HG03439 (cell line): ENCODE data around the gene SUPT6H.
"Not testable (repeated sequence)": the region's sequence is repeated elsewhere in the genome, so short reads cannot be mapped to it uniquely, and the experiment has no call there.

Experiments
- ATAC-seq: cut with Tn5 transposase; IDR thresholded peaks from one replicate; pipeline ENCODE4 v1.9.1; 2021; ENCODE audit warnings: mild to moderate bottlenecking, moderate library complexity; ENCODE audit not compliant: unreplicated experiment

The SUPT6H gene

DNA sequence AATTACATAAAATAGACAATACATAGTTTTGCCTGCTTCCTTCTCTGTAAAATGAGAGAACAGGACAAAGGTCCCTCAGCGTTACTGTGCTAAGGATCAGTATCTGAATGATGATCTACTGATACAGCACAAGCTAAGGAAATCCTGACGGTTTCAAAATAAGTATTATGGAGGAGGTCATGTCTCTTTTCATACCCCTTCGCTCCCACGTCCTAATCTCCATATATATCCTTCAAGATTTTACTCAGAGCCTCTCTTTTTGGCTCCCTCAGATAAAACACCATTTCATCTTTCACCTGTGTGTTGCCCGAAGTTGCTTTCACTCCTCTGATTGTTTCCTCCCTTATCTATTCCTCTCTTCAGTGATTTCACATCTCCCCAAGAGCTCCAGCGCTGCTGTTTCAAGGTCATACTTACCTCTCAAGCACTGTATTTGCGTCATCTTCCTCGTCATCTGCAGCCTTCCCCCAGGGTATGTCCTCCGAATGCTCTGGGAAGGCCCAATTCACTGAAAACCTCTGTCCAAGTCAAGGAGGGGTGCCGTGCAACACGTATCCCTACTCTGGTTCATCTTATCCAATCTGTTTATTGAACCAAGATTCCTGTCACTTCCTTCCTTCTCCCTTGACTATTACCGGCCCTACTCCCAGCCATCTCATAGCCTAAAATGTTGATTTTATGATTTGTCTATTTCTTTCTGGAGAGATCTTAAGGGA lies 15.8 kb upstream of the SUPT6H start:
- ATAC-seq, result no peak

DNA sequence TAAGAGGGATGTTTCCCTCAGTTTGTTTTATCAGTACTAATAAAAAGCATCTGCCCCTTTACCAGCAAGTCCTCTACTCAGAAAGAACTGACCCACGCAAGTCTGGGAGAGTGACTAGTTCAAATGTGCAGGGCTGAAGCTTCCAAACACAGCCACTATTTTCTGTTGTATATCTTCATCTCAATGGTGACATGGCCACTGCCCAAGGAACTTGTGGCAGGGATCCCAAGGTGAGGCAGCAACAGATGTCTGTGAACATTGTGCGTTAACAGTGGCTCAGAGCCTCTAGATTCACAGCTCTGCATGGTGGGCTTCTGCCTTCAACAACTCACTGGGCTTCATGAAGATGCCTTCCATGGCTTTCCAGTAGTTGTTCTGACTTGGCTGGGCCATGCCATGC lies 13.3 kb upstream of the SUPT6H start:
- ATAC-seq, result no peak

DNA sequence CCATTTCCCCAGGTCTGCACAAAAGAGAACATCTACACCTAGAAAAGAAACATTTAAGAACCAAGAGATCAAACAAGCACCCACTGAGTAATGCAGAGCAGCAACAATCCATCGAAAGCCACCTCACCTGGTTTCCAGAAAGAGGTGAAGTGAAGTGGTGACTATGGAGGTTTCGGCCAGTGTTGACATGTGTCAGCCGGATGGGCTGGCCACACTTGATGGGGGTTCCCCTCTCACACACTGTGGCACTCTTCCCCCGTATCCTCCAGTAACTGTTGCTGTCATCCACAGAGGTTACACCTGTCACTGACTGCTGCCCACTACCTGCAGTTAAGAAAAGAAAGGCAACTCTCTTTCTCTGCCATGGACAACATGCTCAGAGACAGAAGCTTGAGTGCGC lies 6.8 kb upstream of the SUPT6H start:
- no peak for ATAC-seq

DNA sequence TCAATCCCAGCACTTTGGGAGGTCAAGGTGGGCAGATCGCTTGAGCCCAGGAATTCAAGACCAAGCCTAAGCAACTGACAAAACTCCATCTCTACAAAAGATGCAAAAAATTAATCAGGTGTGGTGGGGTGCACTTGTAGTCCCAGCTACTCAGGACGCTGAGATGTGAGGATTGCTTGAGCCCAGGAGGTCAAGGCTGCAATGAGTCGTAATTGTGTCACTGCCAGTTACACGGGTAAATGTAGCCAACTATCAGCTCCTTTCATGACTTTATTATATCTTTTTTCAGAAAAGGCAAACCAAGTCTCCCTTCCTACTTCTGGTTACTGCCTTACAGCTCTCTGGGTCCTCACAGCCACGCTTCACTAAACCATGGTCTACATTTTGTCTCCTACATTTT lies 4.2 kb upstream of the SUPT6H start:
- no peak for ATAC-seq

DNA sequence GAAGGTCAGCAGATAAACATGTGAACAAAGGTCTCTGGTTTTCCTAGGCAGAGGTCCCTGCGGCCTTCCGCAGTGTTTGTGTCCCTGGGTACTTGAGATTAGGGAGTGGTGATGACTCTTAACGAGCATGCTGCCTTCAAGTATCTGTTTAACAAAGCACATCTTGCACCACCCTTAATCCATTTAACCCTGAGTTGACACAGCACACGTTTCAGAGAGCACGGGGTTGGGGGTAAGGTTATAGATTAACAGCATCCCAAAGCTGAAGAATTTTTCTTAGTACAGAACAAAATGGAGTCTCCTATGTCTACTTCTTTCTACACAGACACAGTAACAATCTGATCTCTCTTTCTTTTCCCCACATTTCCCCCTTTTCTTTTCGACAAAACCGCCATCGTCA lies 3.7 kb upstream of the SUPT6H start:
- not testable (repeated sequence) for ATAC-seq

DNA sequence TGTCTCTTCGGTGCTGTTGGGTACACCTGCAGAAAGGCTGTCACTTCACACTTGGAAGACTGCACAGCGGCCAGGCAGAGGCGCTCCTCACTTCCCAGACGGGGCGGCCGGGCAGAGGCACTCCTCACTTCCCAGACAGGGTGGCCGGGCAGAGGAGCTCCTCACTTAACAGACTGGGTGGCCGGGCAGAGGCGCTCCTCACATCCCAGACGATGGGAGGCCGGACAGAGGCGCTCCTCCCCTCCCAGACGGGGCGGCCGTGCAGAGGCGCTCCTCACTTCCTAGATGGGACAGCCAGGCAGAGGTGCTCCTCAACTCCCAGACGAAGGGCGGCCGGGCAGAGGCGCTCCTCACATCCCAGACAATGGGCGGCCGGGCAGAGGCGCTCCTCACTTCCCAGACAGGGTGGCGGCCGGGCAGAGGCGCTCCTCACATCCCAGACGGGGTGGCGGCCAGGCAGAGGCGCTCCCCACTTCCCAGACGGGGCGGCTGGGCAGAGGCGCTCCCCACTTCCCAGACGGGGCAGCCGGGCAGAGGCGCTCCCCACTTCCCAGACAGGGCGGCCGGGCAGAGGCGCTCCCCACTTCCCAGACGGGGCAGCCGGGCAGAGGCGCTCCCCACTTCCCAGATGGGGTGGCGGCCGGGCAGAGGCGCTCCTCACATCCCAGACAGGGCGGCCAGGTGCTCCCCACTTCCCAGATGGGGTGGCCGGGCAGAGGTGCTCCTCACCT lies 3.1 kb upstream of the SUPT6H start:
- ATAC-seq, result not testable (repeated sequence)

DNA sequence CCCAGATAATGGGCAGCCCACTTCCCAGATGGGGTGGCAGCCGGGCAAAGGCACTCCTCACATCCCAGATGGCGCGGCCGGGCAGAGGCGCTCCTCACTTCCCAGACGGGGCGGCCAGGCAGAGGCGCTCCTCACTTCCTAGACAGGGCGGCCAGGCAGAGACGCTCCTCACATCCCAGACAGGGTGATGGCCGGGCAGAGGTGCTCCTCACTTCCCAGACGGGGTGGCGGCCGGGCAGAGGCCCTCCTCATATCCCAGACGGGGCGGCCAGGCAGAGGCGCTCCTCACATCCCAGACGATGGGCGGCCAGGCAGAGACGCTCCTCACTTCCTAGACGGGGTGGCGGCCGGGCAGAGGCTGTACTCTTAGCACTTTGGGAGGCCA lies 2.5 kb upstream of the SUPT6H start:
- ATAC-seq, result not testable (repeated sequence)

DNA sequence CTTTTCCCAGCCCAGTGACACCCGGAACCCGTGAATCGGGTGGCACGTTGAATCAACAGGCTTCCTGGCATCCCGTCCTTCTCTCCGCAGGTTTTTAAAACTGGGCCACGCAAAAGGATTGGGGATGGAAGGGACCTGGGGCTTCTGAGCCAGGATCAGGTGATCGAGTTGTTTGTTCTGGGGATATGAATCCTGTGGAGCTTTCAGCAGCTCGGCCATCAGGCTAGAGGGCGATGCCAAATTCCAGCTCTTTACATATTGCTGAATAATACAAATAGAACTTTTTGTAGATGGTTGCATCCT lies 473 bp downstream of the SUPT6H start:
- no peak for ATAC-seq

DNA sequence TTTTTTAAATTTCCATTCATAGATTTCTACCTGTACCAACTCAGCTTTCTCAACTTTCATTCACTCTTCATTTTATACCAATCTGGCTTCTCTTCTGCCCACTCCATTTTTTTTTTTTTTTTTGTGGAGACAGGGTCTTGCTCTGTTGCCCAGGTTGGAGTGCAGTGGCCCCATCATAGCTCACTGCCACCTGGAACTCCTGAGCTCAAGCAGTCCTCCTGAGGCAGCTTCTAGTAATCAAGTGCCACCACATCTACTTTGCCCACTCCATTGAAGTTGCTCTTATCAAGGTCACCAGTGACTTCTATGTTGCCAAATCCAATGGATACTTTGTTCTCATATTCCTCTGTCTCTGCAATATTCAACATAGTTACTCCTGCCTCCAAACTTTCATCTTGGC lies 1.7 kb downstream of the SUPT6H start:
- ATAC-seq, result no peak

DNA sequence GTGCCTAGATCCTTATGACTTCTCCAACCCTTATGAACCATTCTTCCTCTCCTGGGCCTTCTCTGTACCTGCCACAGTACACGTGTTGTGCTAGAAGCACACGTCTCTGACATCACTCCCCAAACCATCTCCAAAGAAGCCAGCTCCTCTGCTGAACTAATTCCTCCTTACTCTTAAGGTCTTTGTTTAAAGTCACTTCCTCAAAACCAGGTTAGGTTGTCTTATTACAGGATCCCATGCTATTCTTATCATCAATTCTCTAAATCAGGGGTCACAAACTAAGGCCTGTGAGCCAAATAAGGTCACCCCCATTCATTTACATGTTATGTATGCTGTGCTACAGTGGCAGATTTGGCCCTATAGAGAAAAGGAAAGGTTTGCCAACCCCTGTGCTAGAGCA lies 4.0 kb downstream of the SUPT6H start:
- no peak for ATAC-seq

DNA sequence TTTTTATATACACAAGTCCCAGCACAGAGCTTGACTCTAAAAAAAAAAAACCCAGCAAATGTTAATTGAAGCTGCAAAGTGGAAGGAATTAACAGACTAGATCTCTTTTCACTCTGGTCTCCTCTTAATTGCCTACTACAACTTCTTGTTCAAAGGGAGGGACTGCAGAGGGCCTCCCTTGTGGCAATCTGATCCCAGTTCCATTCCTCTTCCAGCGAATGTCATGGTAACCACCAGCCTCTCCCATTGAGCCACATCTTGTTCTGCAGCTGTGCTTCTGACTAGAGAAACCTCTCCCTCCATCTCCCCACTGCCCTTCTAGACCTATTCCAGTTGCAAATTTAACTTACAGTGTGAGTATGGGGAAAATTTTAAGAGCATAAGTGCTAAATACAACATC lies 5.9 kb downstream of the SUPT6H start:
- no peak for ATAC-seq

DNA sequence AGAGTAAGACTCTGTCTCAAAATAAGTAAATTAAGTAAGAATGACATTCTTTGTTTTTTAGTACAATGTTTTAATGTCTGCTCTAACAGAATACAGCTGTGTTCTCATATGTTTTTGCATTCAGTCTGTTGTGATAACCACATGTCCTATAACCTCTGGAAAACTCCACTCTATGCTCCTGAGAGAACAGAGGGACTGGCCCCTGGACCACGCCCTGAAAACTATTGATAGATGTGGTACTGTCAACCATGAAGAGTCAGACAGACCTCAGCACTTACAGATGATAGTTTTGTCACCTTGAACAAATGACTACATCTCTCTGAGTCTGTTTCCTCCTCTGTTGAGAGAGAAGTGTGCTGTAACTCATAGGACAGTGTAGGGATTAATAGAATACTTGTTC lies 7.9 kb downstream of the SUPT6H start:
- no peak for ATAC-seq

DNA sequence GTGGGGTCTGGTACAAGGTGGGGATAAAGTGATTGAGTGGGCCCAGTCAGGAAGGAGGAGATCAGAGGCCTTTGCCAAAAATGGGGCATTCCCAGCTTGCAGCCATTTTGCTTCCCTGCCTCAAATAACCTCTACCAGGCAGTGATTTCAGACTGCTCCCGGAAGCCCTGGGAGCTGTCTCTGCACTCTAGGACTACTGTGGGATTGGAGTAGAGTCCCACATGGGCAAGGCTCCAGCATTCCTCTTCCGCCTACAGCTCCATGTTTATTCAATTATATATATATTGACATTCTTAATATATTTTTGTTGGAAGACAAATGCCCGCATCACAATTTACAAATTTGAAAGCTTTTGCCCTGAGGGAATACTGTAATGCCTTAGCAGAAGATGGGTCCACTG lies 13.5 kb downstream of the SUPT6H start:
- no peak for ATAC-seq

DNA sequence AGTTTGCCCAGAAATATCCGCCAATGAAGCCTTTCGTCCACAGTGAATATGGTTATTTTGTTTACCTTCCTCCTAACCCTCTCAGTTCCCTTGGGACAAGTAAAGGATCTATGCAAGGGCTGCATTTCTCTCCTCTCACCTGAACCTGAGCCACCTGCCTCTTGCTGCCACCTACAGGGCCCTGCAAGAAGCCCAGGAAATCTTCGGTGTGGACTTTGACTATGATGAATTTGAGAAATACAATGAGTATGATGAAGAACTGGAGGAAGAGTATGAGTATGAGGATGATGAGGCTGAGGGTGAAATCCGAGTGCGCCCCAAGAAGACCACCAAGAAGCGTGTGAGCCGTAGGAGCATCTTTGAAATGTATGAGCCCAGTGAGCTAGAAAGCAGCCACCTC lies 14.0 kb downstream of the SUPT6H start:
- ATAC-seq, result no peak

DNA sequence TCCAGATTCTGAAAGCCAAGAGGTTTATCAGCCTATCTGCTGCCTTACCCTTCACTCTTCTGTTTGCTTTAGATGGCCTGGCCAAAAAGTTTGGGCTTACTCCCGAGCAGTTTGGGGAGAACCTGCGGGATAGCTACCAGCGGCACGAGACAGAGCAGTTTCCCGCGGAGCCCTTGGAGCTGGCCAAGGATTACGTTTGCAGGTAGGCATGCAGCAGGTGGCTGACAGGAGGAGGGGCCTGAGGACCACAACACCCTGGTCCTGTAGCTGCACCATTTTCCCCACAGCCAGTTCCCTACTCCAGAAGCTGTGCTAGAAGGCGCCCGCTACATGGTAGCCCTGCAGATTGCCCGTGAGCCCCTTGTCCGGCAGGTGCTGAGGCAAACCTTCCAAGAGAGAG lies 20.6 kb downstream of the SUPT6H start:
- ATAC-seq, result no peak

DNA sequence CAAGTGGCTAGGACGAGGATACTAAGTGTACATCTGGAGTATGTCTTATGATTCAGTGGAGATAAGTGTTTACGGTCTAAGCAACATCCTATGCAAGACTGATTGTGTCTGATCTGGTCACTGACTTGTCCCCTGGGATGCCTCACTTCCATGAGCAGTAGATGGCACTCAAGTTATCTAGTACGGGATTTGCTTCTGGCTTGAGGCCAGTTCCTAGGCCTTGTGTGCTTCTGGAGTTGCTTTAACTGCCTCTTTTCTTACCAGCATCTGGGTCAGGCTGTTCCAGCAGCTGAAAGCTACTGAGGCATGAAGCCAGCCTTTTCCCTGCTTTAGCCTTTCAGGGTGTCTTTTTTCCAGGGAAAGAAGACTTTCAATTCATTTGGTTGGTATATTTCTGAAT lies 23.0 kb downstream of the SUPT6H start:
- no peak for ATAC-seq

DNA sequence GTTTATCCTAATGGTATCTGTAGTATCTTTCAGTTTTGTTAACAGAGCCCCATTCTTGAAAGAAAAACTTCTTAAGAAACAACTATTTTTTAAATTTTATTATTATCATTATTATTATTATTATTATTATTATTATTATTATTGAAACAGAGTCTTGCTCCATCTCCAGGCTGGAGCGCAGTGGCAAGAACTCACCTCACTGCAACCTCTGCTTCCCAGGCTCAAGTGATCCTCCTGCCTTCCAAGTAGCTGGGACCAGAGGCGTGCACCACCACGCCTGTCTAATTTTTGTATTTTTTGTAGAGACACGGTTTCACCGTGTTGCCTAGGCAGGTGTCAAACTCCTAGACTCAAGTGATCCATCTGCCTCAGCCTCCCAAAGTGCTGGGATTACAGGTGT lies 23.4 kb downstream of the SUPT6H start:
- ATAC-seq, result no peak

DNA sequence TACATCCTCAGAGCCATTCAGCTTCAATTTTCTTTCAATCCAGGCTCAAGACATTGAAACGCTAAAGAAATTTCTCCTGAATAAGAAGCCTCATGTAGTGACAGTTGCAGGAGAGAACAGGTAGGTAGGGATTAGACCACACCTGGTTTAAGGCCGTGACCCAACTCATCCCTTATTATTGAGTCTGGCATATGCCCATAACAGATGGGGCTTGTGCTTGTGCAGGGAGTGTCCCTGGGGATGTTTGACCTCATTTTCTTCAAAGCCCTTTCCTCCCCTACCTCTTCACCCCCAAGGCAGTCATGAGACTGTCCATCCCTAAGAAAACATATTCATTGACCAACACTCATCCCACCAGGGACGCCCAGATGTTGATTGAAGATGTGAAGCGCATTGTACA lies 24.3 kb downstream of the SUPT6H start:
- no peak for ATAC-seq

DNA sequence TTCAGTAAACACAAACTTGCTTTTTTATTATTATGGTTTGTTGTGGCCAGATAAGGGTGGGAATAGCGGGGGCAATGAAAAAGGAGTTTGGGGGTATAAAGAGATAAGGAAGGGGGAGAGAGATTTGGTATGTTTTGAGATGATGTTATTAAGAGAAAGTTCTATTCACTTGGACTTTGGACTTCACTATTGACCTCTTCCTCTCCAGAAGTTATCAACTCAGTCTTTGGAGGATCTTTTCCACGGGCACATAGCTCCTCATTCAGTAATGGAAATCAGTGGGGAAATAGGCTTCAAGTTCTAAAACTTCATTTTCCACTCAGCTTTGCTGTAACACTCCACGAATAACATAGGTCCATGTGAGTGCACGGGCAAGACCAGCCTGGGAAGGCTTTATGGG lies 26.5 kb downstream of the SUPT6H start:
- ATAC-seq, result no peak

DNA sequence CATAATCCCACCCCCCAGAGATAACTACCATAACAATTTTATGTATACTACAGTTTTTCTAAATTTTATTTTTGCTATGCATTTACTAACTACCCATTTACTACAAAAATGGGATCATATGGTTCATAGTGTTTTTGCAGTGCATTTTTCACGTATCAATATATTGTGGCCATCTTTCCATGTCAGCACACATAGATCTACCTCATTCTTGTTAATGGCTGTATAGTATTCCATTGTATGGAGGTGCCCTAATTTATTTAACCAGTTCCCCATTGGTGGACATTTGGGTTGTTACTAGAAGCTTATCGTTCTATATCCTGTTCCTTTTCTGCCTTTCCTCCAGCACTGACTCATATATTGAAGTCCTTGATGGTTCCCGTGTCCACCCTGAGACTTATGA lies 27.0 kb downstream of the SUPT6H start:
- no peak for ATAC-seq

DNA sequence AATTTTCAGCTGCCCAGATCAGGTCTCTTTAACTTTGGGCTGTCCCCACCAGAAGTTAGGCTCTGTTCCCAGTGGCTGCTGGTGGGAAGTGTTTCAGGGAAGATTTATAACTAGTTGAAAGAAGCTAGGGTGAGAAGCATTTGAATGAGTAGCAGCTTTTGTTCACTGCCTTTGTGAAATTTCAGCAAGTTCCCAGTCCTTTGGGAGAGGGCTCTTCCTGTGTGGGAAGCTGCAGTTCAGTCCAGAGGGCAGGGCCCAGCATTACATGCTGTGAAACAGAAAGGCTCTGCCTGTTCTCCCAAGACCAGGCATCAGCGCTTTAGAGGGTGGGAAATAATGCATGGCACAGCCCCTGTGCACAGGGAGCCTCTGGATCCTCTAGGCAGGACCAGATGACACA lies 31.9 kb downstream of the SUPT6H start:
- ATAC-seq, result no peak

DNA sequence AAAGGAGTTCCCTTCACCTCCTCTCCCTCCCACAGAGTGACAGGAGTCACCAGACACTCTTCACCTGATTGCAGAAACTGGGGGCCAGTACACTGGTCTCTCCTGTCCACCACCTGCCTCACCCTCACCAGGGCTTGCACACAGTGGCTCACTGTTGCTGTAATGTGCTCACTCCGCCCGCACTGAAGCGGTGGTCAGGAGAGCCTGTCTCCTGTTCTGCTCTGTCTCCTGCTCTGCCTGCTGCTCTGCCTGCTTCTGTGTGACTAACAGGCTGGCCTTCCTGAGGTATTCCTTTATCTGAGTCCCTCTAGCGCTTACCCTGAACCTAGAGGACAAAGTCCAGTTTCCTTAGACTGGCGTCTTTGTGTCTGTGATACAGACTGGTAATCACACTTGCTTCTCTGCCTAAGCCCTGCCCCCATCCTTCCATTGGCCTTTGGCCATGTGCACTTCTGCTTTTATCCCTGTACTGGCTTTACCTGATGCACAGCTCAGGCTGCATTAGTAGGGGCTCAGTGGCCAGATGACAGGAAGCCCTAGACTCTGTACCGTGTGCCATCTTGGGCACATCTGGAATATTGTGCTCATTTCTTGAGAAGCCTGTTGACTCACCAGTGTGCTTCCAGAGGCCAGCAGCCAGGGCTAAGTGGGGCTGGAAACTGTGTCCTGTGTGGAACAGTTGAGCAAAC lies 36.4 kb downstream of the SUPT6H start:
- no peak for ATAC-seq
